Inflammatory macrophage treated with lipopolysaccharide for 4 hours (primary cell): ENCODE measurements around the gene TTR.

Source experiments
- DNase-seq: peaks from one replicate; pipeline ENCODE4 v3.0.0-alpha.2; 2020

TTR gene

GRCh38 chr18:31581498-31582197 is 10.0 kb upstream of the TTR start:
- peak; percentile 8 for DNase-seq

DNA sequence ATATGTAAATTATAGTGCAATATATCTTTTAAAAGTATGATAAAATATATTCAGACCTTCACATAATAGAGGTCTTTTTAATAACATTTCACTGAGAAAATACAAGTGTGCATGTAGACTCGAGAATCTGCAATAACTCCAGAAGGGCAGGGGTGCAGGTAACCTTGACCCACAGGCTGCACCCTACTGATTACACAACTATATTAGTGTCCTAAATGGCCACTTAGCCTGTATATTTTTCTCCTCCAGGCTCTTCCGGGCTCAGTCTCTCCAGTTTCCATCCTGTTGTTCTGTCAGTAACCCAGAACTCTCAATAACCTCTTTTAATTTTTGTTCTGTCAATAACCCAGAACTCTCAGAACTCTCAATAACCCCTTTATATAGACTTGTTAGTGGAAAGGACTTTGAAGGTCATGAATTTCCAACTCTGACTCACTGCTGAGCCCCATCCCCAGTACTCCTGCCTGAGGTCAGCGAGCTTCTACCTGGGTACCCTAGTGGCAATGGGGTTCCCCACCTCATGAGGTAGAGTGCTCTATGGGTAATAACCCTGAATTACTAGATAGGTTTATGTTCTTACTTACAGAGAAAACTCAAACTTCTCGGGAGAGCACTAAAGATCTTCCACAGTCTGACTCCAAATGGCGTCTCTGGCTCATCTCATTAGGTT is 8.4 kb upstream of the TTR start:
- no peak for DNase-seq

- no peak for DNase-seq
These were observed 5.7 kb upstream of the TTR start for GRCh38 chr18:31585991-31586390.

GRCh38 chr18:31586616-31587015 is 5.1 kb upstream of the TTR start:
- no peak for DNase-seq

DNA sequence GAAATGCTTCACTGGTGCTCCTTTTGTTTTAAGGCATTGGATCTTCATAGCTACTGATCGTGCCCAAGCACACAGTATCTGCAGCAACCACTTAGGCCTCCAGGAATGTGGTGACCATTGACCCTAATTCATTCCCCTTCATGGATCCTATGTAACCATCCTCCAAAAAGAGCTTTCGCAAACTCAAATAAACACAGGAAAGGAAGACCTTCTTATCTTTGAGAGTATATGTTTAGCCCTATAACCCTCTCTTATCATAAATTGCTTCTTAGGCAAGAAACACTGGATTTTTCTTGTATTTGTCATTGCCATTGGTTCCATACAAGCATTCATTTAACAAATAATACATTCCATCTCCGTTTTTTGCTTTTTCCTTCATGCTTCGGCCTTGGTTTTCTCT is 4.1 kb upstream of the TTR start:
- no peak for DNase-seq

DNA sequence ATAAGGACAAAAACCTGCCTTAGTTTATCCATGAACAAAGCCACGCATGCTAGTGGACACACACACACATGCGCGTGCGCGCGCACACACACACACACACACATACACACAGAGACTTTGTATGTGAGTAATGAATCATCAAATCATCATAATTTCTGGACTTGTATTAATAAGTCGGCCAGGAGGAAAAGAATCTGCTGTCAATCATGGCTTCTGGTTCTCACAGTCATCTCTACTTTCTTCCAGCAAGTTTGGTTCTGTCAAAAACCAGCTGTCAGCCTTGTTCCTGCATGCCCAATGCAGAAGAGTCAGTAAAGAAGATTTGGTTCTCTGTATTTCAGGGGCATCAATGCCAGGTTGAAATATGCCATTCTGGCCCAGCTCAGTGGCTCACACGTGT is 1.1 kb upstream of the TTR start:
- no peak for DNase-seq

DNA sequence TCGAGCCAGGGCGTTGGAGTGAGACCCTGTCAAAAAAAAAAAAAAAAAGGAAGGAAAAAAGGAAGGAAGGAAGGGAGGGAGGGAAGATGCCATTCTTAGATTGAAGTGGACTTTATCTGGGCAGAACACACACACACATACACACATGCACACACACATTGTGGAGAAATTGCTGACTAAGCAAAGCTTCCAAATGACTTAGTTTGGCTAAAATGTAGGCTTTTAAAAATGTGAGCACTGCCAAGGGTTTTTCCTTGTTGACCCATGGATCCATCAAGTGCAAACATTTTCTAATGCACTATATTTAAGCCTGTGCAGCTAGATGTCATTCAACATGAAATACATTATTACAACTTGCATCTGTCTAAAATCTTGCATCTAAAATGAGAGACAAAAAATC is 564 bp upstream of the TTR start:
- no peak for DNase-seq

GRCh38 chr18:31592506-31593157 is 955 bp downstream of the TTR start:
- DNase-seq, result no peak

DNA sequence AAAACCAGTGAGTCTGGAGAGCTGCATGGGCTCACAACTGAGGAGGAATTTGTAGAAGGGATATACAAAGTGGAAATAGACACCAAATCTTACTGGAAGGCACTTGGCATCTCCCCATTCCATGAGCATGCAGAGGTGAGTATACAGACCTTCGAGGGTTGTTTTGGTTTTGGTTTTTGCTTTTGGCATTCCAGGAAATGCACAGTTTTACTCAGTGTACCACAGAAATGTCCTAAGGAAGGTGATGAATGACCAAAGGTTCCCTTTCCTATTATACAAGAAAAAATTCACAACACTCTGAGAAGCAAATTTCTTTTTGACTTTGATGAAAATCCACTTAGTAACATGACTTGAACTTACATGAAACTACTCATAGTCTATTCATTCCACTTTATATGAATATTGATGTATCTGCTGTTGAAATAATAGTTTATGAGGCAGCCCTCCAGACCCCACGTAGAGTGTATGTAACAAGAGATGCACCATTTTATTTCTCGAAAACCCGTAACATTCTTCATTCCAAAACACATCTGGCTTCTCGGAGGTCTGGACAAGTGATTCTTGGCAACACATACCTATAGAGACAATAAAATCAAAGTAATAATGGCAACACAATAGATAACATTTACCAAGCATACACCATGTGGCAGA is 3.6 kb downstream of the TTR start:
- no peak for DNase-seq

DNA sequence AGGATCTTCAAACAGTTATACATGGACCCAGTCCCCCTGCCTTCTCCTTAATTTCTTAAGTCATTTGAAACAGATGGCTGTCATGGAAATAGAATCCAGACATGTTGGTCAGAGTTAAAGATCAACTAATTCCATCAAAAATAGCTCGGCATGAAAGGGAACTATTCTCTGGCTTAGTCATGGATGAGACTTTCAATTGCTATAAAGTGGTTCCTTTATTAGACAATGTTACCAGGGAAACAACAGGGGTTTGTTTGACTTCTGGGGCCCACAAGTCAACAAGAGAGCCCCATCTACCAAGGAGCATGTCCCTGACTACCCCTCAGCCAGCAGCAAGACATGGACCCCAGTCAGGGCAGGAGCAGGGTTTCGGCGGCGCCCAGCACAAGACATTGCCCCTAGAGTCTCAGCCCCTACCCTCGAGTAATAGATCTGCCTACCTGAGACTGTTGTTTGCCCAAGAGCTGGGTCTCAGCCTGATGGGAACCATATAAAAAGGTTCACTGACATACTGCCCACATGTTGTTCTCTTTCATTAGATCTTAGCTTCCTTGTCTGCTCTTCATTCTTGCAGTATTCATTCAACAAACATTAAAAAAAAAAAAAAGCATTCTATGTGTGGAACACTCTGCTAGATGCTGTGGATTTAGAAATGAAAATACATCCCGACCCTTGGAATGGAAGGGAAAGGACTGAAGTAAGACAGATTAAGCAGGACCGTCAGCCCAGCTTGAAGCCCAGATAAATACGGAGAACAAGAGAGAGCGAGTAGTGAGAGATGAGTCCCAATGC is 4.6 kb downstream of the TTR start:
- DNase-seq, result no peak

GRCh38 chr18:31598021-31598805 is 6.5 kb downstream of the TTR start:
- no peak for DNase-seq

DNA sequence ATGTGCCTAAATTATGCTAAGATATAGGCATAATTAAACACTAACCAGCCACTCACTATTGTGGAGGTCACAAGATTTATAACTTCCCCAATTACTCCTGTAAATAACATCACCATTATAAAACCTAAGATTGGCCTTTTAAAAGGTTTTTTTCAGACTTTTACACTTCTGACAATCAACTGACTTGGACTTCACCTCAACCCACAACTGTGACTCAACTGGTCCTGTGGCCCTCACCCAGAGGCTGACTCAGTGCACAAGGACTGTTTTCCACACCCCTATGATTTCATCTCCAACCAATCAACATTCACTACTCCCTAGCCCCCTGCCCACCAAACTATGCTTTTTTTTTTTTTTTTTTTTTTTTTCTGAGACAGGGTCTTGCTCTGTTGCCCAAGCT is 11.6 kb downstream of the TTR start:
- peak; percentile 32 for DNase-seq

DNA sequence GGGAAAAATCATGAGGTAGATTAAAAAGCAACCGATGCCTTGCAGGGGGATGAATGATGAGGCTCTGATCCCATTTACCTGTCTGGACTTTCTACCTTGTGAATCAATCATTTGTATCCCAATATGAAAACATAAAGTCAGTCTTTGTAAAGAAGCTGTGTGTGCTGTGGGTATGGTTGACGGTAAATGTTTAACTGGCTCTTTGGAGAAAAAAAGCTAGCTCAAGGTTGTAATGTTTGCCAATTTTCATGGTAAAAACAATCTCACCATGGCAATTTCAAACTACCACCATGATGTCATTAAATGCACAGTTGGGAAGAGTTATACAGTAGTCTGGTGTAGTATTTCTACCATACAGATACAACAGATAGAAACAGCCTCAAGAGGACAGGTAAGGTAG is 14.6 kb downstream of the TTR start:
- no peak for DNase-seq

- DNase-seq, result no peak
These were observed 15.7 kb downstream of the TTR start for GRCh38 chr18:31607384-31607783.

- no peak for DNase-seq
These were observed 18.2 kb downstream of the TTR start for GRCh38 chr18:31609886-31610285.

DNA sequence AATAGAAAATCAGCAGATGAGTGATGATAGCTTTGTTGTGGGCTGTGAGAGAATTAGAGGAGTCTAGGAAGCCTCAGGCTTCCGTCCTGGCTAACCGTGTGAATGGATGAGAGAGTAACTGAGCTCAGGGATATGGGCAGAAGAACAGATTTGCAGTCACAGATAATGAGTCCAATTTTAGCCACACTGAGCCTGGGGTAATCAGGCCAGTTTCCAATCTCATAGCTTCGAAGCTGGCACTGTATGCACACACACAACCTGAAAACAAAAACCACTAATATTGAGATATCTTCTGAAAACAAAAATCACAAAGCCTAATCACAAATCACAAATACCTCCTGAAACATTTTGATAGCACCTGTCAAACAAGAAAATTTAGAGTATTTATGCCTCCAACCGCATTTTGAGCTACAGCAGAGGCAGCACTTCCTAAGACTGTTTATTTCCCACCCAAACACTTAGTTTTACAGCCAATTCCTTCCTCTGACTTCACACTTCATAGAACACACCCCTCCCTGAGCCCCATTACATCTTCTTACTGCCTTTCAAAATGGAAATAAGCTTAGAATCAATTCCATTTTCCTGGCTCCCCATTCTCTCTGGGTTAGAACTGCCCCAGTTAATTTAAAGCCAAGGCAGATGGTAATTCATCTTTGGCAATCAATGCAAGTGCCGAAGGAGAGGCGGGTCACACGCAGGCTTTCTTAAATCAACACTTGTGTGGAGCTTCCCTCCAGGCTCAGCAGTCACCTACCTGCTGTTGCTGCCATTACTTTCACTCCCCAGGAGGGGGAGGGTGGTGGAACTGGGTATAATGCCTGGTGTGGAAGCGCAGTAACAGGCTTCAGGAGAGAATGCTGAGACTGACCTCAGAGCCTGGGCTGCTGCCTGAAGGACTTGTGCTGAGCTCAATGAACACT is 18.9 kb downstream of the TTR start:
- no peak for DNase-seq

- no peak for DNase-seq
These were observed 19.8 kb downstream of the TTR start for GRCh38 chr18:31611511-31611910.

DNA sequence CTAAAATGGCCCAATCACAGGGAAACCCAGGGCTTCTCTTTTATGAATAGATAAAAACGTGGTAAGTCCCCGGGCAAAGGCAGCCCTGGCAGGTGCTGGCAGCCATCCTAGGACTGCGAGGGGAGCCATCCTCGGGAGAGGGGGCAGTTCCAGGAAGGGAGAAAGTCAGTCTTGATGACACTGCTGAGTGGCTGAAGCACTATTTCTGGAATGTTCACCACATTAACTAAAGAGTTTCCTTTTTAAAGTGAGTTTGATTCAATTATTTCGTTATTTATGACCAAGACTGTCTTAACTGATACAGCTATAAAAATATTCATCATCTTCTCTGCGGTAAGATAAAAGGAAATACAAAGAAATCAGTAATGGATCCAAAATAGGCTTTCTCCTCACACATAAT is 20.4 kb downstream of the TTR start:
- no peak for DNase-seq

GRCh38 chr18:31614044-31614443 is 22.4 kb downstream of the TTR start:
- DNase-seq, result no peak

DNA sequence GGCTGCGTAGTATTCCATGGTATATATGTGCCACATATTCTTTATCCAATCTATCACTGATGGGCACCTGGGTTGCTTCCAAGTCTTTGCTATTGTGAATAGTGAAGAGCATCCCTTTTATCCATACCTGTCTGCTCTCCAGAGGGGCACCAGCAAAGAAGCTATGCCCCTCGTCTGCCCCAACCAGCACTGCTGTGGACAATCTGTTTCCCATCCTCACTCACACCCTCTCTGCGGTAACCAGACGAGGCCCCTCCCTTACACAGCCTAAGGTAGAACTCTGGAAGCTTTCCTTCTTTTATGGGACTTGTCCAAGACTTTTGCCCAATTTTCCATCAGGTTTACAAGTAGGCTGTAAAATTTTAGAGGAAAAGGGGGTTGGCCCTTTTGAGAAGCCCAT is 24.9 kb downstream of the TTR start:
- DNase-seq, result no peak
